Mucosa of descending colon (tissue), 3 donors: Measurements from ENCODE around the gene DOCK1. TPM values are rescaled to one million over a fixed set of nuclear protein-coding genes. Genes with fewer than 3 reads are reported as not detected.

ENCODE experiments used
- ATAC-seq: fragments of 200-7000 bp; cut with Tn5 transposase; one replicate; pipeline ENCODE4 v1.9.1; 2020; ENCODE audit warnings: mild to moderate bottlenecking, moderate library complexity
- DNase-seq, 3 donors: peaks; one replicate each; pipeline ENCODE4 v3.0.0-alpha.2; 2020
- H3K36me3 ChIP-seq: fragments of 200-600 bp; one replicate; pipeline ENCODE4 v1.8.0; 2021; ENCODE audit warnings: low read depth, mild to moderate bottlenecking
- H3K4me1 ChIP-seq: fragments of 200-600 bp; one replicate; pipeline ENCODE4 v1.8.0; 2021; ENCODE audit warnings: low read depth, mild to moderate bottlenecking
- H3K4me3 ChIP-seq: fragments of 200-600 bp; one replicate; pipeline ENCODE4 v1.8.0; 2021; ENCODE audit warnings: mild to moderate bottlenecking
- H3K9me3 ChIP-seq: fragments of 200-600 bp; one replicate; pipeline ENCODE4 v1.8.0; 2021; ENCODE audit warnings: mild to moderate bottlenecking
- CTCF ChIP-seq: fragments of 200-600 bp; IDR thresholded peaks from one replicate; pipeline ENCODE4 v1.8.0; 2022; ENCODE audit warnings: antibody characterized with exemption, mild to moderate bottlenecking
- intact Hi-C, 2 donors: fragments of 100-400 bp; cut with DNase I in 1 of 2; cut with micrococcal nuclease in 1 of 2; formaldehyde crosslinking; loops; one replicate each; pipeline versions ENCODE4 v1.11.0 to v1.11.1; 2022; cut with DNase I, micrococcal nuclease
- total RNA-seq, 3 donors: library from RNA; stranded (reverse); fragmentation: NEBNext Ultra II Directional in 2 of 3; extraction: Animal tissue kit (Norgen Biotek cat#: 25700) in 2 of 3; gene quantifications; one replicate each; pipeline versions ENCODE4 v1.2.1 to v1.2.4, GENCODE V29; 2021 to 2023
- donor health status: DM: no; HTN: no; CAD: no; lungs with moderate emphysema.
- donor health status: DM: no; HTN: no; CAD: no.
- donor health status: DM: no; HTN: yes; CAD: no.

The DOCK1 gene
- total RNA-seq, 3 donors from 2014 or later: 56.5 to 103 (median 74.1) TPM

GRCh38 chr10:127257395-127257794, 352.2 kb downstream of the DOCK1 start:
- H3K4me1 ChIP-seq: no peaks in the 10 kb centered on the region
- H3K9me3 ChIP-seq: no peaks in the 10 kb centered on the region
- H3K4me3 ChIP-seq: no peak overlapping the region
- intact Hi-C loops: no loop called here
- DNase-seq (no peak), ATAC-seq (no peak)
- no peak for TF ChIP-seq CTCF
- no peaks in the 10 kb centered on the region for H3K36me3 ChIP-seq

DNA sequence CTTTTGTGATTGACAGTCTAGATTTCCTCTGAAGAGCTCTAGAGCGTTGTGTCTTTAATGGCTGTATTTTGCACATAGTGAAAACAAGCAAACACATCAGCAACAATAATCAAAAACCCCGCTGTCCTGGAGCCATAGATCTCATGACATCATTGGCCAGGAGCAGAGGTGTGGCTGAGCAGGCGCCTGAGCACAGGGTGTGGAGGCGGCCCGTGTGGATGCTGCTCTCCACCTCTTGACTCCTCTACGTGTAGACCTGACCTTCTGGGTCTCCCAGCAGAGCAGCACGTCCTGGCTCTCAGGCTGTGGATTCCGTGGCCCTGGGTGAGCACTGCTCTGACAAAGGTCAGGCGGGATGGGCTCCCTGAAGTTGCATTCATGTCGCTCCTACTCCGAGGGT, 354.1 kb downstream of the DOCK1 start:
- no peak for TF ChIP-seq CTCF
- no peak for ATAC-seq
- intact Hi-C loops: no loop called here

GRCh38 chr10:127262606-127263005, 357.4 kb downstream of the DOCK1 start:
- intact Hi-C loops: no loop called here
- no peak for DNase-seq
- no peaks in the 10 kb centered on the region for H3K9me3 ChIP-seq
- no peaks in the 10 kb centered on the region for H3K4me1 ChIP-seq
- ATAC-seq: no peak
- H3K4me3 ChIP-seq: no peak overlapping the region
- TF ChIP-seq CTCF: no peak
- H3K36me3 ChIP-seq: no peaks in the 10 kb centered on the region

More for the DNA sequence above, 354.1 kb downstream of the DOCK1 start:
- DNase-seq: no peak
- no peaks in the 10 kb centered on the region for H3K9me3 ChIP-seq
- H3K36me3 ChIP-seq: no peaks in the 10 kb centered on the region
- no peaks in the 10 kb centered on the region for H3K4me1 ChIP-seq
- no peak overlapping the region for H3K4me3 ChIP-seq

- no peaks in the 10 kb centered on the region for H3K36me3 ChIP-seq
- ATAC-seq: no peak
- H3K4me3 ChIP-seq: no peak overlapping the region
- DNase-seq: no peak
- intact Hi-C loops: no loop called here
- H3K9me3 ChIP-seq: no peaks in the 10 kb centered on the region
- no peak for TF ChIP-seq CTCF
- no peaks in the 10 kb centered on the region for H3K4me1 ChIP-seq
Observed at GRCh38 chr10:127265288-127265687, 360.1 kb downstream of the DOCK1 start.

DNA sequence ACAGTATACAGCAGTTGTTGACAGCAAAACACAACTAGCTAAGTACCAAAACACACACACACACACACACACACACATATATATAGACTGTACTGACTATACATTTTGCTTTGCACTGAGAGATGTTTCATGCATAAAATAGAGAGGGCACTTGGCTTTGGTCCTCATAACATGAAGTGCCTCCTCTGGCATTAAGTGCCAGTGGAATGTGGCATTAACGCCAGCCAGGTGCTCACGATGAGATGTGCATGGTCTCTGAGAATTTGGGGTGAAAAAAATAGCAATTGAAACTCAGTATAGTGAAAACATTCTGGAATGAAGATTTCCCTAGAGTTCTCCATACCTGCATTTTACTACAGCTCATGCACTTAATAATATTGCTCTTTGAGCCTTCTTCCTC, 361.2 kb downstream of the DOCK1 start:
- Histone ChIP-seq H3K4me1 (no peaks in the 10 kb centered on the region), H3K4me3 (no peak overlapping the region), H3K36me3 (no peaks in the 10 kb centered on the region), H3K9me3 (no peaks in the 10 kb centered on the region)
- no peak for ATAC-seq
- TF ChIP-seq CTCF: no peak
- no peak for DNase-seq
- intact Hi-C loops: no loop called here

GRCh38 chr10:127267442-127267841, 362.2 kb downstream of the DOCK1 start:
- H3K9me3 ChIP-seq: no peaks in the 10 kb centered on the region
- H3K4me1 ChIP-seq: no peaks in the 10 kb centered on the region
- H3K36me3 ChIP-seq: no peaks in the 10 kb centered on the region
- DNase-seq (no peak), ATAC-seq (no peak)
- intact Hi-C loops: no loop called here
- no peak overlapping the region for H3K4me3 ChIP-seq
- TF ChIP-seq CTCF: no peak
